Type B pancreatic cell (in vitro differentiated cells): ENCODE results near the gene TBC1D14. TPM values are rescaled to one million over a fixed set of nuclear protein-coding genes. Genes with fewer than 3 reads are reported as not detected.

ENCODE experiments used
- DNase-seq: peaks from one replicate; pipeline ENCODE4 v3.0.0; 2021; ENCODE audit warnings: mixed read lengths; ENCODE audit not compliant: unreplicated experiment; ENCODE audit errors: extremely low spot score
- H3K27ac Mint-ChIP-seq: 2 replicates; pipeline ENCODE4 v1.8.0; 2021; ENCODE audit warnings: mild to moderate bottlenecking, mixed read lengths
- H3K27me3 Mint-ChIP-seq: 2 replicates; pipeline ENCODE4 v1.8.0; 2021; ENCODE audit warnings: mixed read lengths
- H3K36me3 Mint-ChIP-seq: 2 replicates; pipeline ENCODE4 v1.8.0; 2021; ENCODE audit warnings: mixed read lengths
- H3K4me1 Mint-ChIP-seq: one replicate; pipeline ENCODE4 v1.8.0; 2021; ENCODE audit warnings: mixed read lengths; ENCODE audit not compliant: unreplicated experiment
- H3K4me3 Mint-ChIP-seq: 2 replicates; pipeline ENCODE4 v1.8.0; 2021; ENCODE audit warnings: mild to moderate bottlenecking, mixed read lengths
- H3K9me3 Mint-ChIP-seq: 2 replicates; pipeline ENCODE4 v1.8.0; 2021; ENCODE audit warnings: mixed read lengths
- CTCF ChIP-seq: fragments of 200-600 bp; sonication (generic); conservative IDR thresholded peaks from 2 replicates; pipeline ENCODE4 v1.5.0; 2021; ENCODE audit warnings: antibody characterized with exemption, mild to moderate bottlenecking
- total RNA-seq: library from RNA; stranded (reverse); gene quantifications from 2 replicates; pipeline ENCODE4 v1.2.1, GENCODE V29; 2021; ENCODE audit warnings: low replicate concordance

The TBC1D14 gene
- total RNA-seq, 1 donor from 2014 or later = 55.9 TPM

- DNase-seq = no peak
- H3K9me3 Mint-ChIP-seq = no peaks in the 10 kb centered on the region
- H3K27me3 Mint-ChIP-seq = no peaks in the 10 kb centered on the region
- peak overlapping the region; percentile 96 for H3K27ac Mint-ChIP-seq
- TF ChIP-seq CTCF = no peak
- peaks cover 46% of the 10 kb centered on the region for H3K36me3 Mint-ChIP-seq
- no peak overlapping the region for H3K4me3 Mint-ChIP-seq
- peaks cover 6% of the 10 kb centered on the region for H3K4me1 Mint-ChIP-seq
Measured at GRCh38 chr4:6999172-7000086, 89.8 kb downstream of the TBC1D14 start.

GRCh38 chr4:7000421-7001176 is 91.0 kb downstream of the TBC1D14 start:
- no peak overlapping the region for H3K4me3 Mint-ChIP-seq
- H3K27ac Mint-ChIP-seq = peak overlapping the region; percentile 75
- no peaks in the 10 kb centered on the region for H3K9me3 Mint-ChIP-seq
- H3K27me3 Mint-ChIP-seq = no peaks in the 10 kb centered on the region
- no peak for TF ChIP-seq CTCF
- no peak for DNase-seq
- peaks cover 44% of the 10 kb centered on the region for H3K36me3 Mint-ChIP-seq
- peaks cover 10% of the 10 kb centered on the region for H3K4me1 Mint-ChIP-seq

- no peak for TF ChIP-seq CTCF
- Mint-ChIP-seq H3K36me3 (peaks cover 44% of the 10 kb centered on the region), H3K27ac (no peak overlapping the region), H3K4me1 (peaks cover 12% of the 10 kb centered on the region), H3K9me3 (no peaks in the 10 kb centered on the region), H3K4me3 (no peak overlapping the region), H3K27me3 (no peaks in the 10 kb centered on the region)
- DNase-seq = no peak
Measured at GRCh38 chr4:7001271-7001670, 91.6 kb downstream of the TBC1D14 start.

- no peak for DNase-seq
- Mint-ChIP-seq H3K36me3 (peaks cover 44% of the 10 kb centered on the region), H3K27ac (peak overlapping the region; percentile 40), H3K4me1 (peaks cover 17% of the 10 kb centered on the region), H3K27me3 (no peaks in the 10 kb centered on the region), H3K9me3 (no peaks in the 10 kb centered on the region), H3K4me3 (no peak overlapping the region)
- no peak for TF ChIP-seq CTCF
Measured at GRCh38 chr4:7002336-7002735, 92.7 kb downstream of the TBC1D14 start.

- H3K4me1 Mint-ChIP-seq = peaks cover 23% of the 10 kb centered on the region
- H3K9me3 Mint-ChIP-seq = no peaks in the 10 kb centered on the region
- no peaks in the 10 kb centered on the region for H3K27me3 Mint-ChIP-seq
- peaks cover 45% of the 10 kb centered on the region for H3K36me3 Mint-ChIP-seq
- no peak overlapping the region for H3K4me3 Mint-ChIP-seq
- no peak for DNase-seq
- H3K27ac Mint-ChIP-seq = no peak overlapping the region
- TF ChIP-seq CTCF = no peak
Measured at GRCh38 chr4:7003176-7003878, 93.7 kb downstream of the TBC1D14 start.
